ENCODE data around the gene CASP10. TPM values are rescaled to one million over a fixed set of nuclear protein-coding genes. Genes with fewer than 3 reads are reported as not detected.

CASP10 gene
- total and polyA plus RNA-seq, 9 of the 15 experiments (the other 6 are each of a cell fraction or from before 2014, with no cell fraction given) = 7.1 to 20.4 (median 10.8) TPM

- WGBS (ENCODE audit: insufficient coverage, low coverage, missing lambda C conversion rate) = 24% methylated on average over 2 of the region's 4 CpGs
- CTCF ChIA-PET (ENCODE audit: low intra/inter-chr PET ratio) = interaction anchor here (1.3 to 1.6 kb wide), 2 partner anchors 40 to 256 kb away, joined by 8 to 12 read pairs; no protein-coding TSS in a partner anchor
- no peak for DNase-seq (ENCODE audit: extremely low read depth in 1 of 4, low spot score in 3 of 4)
- intact Hi-C loops (cut with micrococcal nuclease) = loop anchor here (1.0 to 5.0 kb wide), 4 partner anchors 39 to 252 kb away; partner anchors contain the start of genes NDUFB3 and ORC2
- peak overlapping the region; percentile 42 for H3K4me2 ChIP-seq (ENCODE audit: insufficient read depth, low read length)
- no peaks in the 10 kb centered on the region for H3K9me1 ChIP-seq (ENCODE audit: control insufficient read depth, insufficient read depth, low read length)
- no peaks in the 10 kb centered on the region for H3K27me3 ChIP-seq (ENCODE audit: control insufficient read depth in 2 of 2, insufficient read depth in 2 of 2, low read length in 2 of 2)
- peak overlapping the region in 1 of 2 experiments; percentile 18; a peak in 1 of 4 replicates for H3K9ac ChIP-seq (ENCODE audit: insufficient read depth in 1 of 2, low read depth in 2 of 2, low read length in 2 of 2)
- H2AFZ ChIP-seq (ENCODE audit: low read depth, low read length) = peak overlapping the region; percentile 39; the same call in 1 of the 2 replicates
- peak overlapping the region; percentile 66; the same call in 2 of the 3 replicates for H3K27ac ChIP-seq (ENCODE audit: extremely low read depth, low read depth, low read length)
- peak; percentile 10 for ATAC-seq
- peaks cover 7 to 17% of the 10 kb centered on the region in 2 experiments; a peak in 4 of 5 replicates for H3K4me1 ChIP-seq (replicated peaks in 1 of 2; ENCODE audit: control insufficient read depth in 2 of 2, insufficient read depth in 2 of 2, low read length in 2 of 2)
- peaks cover 2% of the 10 kb centered on the region; the same call in 1 of the 3 replicates for H3K79me2 ChIP-seq (ENCODE audit: control insufficient read depth, insufficient read depth, low read length)
- FAIRE-seq = no peak
- no TSS peak for BruUV-seq (replicated peaks)
- H4K20me1 ChIP-seq (replicated peaks; ENCODE audit: control insufficient read depth, insufficient read depth, low read length) = no peaks in the 10 kb centered on the region
- POLR2A ChIA-PET = interaction anchor here (0.7 to 1.7 kb wide), 8 partner anchors 9 to 268 kb away, joined by 3 to 9 read pairs (median 4); partner anchors contain the start of genes CASP10, NIF3L1 and PPIL3
- TF ChIP-seq ZNF766 (CRISPR knock-in tag; conservative IDR thresholded peaks at IDR 0.05) = 0 out of 2 replicates have a peak, but pooled peaks have one; percentile 6
- 0 out of 2 replicates have a peak, but pooled peaks have one; percentile 23 for TF ChIP-seq ZNF644 (tag; IDR thresholded peaks at IDR 0.05; ENCODE audit: low read depth)
- TF ChIP-seq NELFE (IDR thresholded peaks at IDR 0.05; ENCODE audit: insufficient read depth, insufficient read length) = no peak
- peak; percentile 71 for TF ChIP-seq ZBTB40 (IDR thresholded peaks at IDR 0.05)
- peak; percentile 57; the same call in 1 of the 2 replicates for TF ChIP-seq ZBTB40 (CRISPR knock-in tag; IDR thresholded peaks at IDR 0.05)
- H3K4me3 ChIP-seq = no peak overlapping the region
- no peaks in the 10 kb centered on the region for H3K9me3 ChIP-seq (replicated peaks; ENCODE audit: control insufficient read depth, insufficient read depth, low read depth, low read length)
- in situ Hi-C loops (cut with MboI) = no loop called here
- peaks cover 70% of the 10 kb centered on the region for H3K36me3 ChIP-seq (ENCODE audit: control insufficient read depth, insufficient read depth, low read length)
Observed at GRCh38 chr2:201157694-201158093, 25.2 kb upstream of the CASP10 start.

Measured in K562 (cell line).